Fibroblast of pulmonary artery (primary cell): ENCODE data around the gene SHISAL2A.

Experiments
- DNase-seq: peaks from one replicate; pipeline ENCODE4 v3.0.0-alpha.2; 2010; ENCODE audit warnings: low read depth
- H3K4me3 ChIP-seq: replicated peaks from 2 replicates; pipeline ENCODE4 v1.5.1; 2011; ENCODE audit warnings: low read depth, mild to moderate bottlenecking, control low read depth, low read length, moderate library complexity
- TF ChIP-seq, protein P1 (sequence below): IDR thresholded peaks from 2 replicates; pipeline ENCODE4 v1.5.1; 2011; ENCODE audit warnings: mild to moderate bottlenecking, control low read depth, low read length, inconsistent platforms; ENCODE audit errors: missing control alignments

SHISAL2A gene

DNA sequence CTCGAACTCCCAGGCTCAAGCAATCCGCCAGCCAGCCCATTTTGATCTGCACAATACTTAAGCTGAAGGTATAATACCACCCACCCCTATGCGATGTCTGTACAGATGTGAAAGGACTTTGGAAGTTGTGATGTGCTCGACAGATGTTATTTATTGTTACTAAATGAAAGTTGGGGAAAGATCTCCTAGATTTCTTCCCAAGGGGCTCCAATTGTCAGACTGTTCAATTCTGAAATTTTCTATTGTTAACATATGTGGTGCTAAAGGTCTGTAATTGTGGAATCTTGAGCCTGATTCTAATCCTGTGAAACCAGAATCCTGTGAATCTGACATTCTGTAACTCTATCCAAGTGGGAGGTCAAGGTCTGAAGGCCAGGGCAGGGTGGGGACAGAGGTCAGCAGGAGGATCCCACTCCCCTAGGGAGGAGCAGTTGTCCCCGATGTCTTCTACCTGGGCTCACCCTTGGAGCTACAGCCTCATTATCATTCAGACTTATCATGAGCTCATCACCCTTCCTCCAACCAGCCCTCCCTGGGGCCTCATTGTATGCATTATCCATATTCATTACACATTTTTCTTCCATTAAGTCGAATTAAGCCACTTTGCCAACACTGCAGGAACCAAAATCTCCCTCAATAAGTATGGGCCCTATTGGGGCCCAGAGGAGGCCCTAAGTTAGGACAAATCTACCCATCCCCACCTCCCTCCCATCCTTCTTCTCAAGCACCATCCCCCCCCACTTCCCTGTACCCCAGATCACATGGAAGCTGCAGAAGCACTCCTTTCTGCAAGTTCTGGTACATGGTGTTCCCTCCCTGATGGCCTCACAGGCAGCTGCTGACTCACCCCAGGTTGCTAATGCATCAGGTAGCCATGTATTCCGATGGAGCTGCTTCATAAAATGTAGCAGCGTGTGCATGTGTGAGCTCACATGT lies 32.3 kb downstream of the SHISAL2A start:
- H3K4me3 ChIP-seq: no peak overlapping the region
- TF ChIP-seq, protein P1, sequence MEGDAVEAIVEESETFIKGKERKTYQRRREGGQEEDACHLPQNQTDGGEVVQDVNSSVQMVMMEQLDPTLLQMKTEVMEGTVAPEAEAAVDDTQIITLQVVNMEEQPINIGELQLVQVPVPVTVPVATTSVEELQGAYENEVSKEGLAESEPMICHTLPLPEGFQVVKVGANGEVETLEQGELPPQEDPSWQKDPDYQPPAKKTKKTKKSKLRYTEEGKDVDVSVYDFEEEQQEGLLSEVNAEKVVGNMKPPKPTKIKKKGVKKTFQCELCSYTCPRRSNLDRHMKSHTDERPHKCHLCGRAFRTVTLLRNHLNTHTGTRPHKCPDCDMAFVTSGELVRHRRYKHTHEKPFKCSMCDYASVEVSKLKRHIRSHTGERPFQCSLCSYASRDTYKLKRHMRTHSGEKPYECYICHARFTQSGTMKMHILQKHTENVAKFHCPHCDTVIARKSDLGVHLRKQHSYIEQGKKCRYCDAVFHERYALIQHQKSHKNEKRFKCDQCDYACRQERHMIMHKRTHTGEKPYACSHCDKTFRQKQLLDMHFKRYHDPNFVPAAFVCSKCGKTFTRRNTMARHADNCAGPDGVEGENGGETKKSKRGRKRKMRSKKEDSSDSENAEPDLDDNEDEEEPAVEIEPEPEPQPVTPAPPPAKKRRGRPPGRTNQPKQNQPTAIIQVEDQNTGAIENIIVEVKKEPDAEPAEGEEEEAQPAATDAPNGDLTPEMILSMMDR: no peak
- DNase-seq: no peak

DNA sequence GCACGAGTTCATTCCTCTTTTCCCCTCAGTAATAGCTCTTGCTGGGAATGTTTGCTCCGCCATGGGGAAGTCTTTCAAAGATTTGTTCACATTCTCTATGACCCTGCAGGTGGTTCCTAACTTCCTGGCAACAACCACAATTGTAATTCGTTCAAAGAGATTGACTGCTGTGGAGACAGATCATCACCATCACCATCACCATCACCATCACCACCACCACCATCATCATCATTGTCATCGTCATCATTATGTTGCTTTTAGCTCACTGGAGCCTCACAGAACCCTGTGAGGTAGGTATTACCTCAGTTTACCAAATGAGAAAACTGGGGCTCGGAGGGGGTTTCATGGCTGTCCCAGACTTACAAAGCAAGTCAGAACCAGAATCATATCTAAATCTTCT lies 34.3 kb downstream of the SHISAL2A start:
- DNase-seq: no peak
- no peak overlapping the region for H3K4me3 ChIP-seq
- TF ChIP-seq, protein P1: no peak

DNA sequence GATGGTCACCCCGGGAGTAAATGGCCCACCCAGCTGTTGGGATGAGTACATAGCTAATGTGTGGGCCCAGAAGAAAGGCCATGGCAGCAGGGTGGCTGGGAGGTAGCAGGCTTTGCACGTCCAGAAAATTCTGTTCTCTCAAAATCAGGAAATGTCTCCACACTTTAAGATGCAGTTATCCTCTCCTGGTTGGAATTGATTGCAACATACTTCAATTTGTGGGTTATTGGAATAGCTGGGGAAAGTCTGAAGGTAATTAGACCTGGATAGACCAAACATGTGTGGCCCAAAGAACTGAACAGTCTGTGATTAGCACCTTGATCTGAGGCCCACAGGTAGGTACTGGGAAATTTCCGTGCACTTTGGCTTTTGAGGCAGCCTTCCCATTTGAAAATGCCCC lies 35.0 kb downstream of the SHISAL2A start:
- H3K4me3 ChIP-seq: no peak overlapping the region
- DNase-seq: no peak
- TF ChIP-seq, protein P1: no peak

DNA sequence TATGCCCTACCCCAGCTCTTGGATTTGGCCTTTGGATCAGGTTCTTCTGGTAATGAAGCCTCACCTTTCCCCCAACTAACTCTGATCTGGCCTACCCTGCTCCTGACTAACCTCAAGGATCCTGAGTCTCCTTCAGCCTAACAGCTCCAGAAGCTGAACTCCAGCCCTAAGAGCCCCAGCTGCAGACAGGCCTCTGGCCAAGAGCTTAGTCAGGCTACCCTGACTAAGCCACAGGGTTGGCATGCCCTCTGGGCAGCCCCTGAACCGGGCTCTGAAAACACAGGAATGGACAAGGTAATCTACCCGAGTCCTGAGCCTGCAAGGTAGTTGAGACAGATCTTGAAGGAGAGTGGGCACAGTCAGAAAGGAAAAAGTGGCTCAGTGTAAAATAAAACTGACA lies 35.7 kb downstream of the SHISAL2A start:
- TF ChIP-seq, protein P1: no peak
- no peak overlapping the region for H3K4me3 ChIP-seq
- no peak for DNase-seq

DNA sequence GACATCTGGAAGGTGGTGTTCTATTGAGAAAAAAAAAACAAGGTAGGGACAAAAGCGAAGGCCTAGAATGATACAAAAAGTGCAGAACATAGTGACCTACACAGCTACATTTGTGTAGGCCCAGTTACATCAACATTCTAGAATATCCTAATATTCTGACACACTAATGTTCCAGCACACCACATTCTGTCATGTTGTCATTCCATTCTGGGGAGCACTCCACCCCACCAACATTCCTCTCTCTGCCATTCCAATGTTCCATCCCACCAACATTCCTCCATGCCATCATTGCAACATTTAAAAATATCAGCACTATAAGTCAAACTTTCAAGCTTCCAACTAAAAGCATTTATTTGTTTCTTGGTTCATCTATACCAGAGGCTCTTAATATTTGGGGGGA lies 36.7 kb downstream of the SHISAL2A start:
- DNase-seq: peak; percentile 54
- TF ChIP-seq, protein P1: no peak
- H3K4me3 ChIP-seq: no peak overlapping the region

DNA sequence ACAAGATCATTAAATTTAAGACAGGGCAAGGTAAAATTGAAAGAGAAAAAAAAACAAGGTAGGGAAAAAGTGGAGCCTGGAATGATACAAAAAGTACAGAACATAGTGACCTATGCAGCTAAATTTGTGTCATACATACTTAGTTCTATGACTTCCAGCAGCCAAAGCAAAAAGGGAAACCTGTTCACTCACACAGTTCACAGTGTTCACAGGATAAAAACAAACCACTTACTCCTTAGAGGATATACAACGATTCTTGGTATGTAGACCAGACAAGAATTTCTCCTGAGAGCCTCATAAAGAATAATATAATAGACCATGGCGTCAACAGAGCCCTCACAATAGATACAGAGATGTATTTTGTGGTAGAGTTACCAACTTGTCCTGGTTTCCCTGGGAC lies 37.6 kb downstream of the SHISAL2A start:
- TF ChIP-seq, protein P1: no peak
- DNase-seq: no peak
- no peak overlapping the region for H3K4me3 ChIP-seq

DNA sequence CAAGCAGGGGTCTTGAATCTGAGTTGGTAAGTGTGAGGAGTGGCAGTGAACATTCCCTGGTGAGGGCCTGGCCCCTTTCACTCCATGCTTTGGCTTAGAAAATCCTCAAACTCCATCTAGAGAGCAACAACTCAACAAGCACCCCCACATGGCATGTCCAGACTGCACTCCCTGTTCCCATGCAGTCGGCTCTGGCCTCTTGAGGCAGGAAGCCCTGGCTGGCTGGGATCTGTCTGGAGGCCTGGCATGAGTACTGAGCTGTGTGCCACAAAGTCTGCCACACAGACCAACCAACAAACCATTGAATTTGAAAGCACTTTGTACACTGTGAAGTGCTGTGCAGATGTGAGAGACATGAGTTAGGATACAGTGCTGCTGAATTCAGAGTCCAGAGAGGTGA lies 40.0 kb downstream of the SHISAL2A start:
- no peak for DNase-seq
- TF ChIP-seq, protein P1: no peak
- H3K4me3 ChIP-seq: no peak overlapping the region
